HepG2 (cell line): ENCODE data around the gene HECTD4. TPM values are rescaled to one million over a fixed set of nuclear protein-coding genes. Genes with fewer than 3 reads are reported as not detected.

Source experiments
- ATAC-seq: fragments of 200-7000 bp; cut with Tn5 transposase; 3 replicates; pipeline ENCODE4 v1.9.1; 2020; ENCODE audit warnings: mild to moderate bottlenecking, moderate library complexity
- BruUV-seq: library from RNA; stranded (reverse); fragments of 400-500 nt; replicated peaks from 2 replicates; lab custom pipeline; 2021; lab: Mats Ljungman, UMichigan
- CTCF ChIA-PET: fragments of 300-600 bp; formaldehyde crosslinking; extraction: SDS; loops from one replicate; lab custom pipeline; 2021; ENCODE audit warnings: low total read pairs, inconsistent platforms, low intra/inter-chr PET ratio; lab: Yijun Ruan, JAX
- POLR2A ChIA-PET: fragments of 350-600 bp; sonication (Branson Sonifier 250); formaldehyde crosslinking; loops from one replicate; lab custom pipeline; 2020; ENCODE audit warnings: antibody characterized with exemption, inconsistent platforms; lab: Yijun Ruan, JAX
- DNase-seq: peaks from one replicate; pipeline ENCODE4 v3.0.0-alpha.2; 2015; ENCODE audit warnings: low spot score
- FAIRE-seq: peaks from 3 replicates; lab custom pipeline; 2011; peaks lifted over from hg19 to GRCh38; lab: Jason Lieb, UNC
- H2AFZ ChIP-seq: one replicate; pipeline ENCODE4 v1.6.1; 2011; ENCODE audit warnings: low read length, inconsistent platforms
- H3K27ac ChIP-seq: fragments of 300-600 bp; 3 replicates; pipeline ENCODE4 v1.8.0; 2011; ENCODE audit warnings: mixed run types, mild to moderate bottlenecking, mixed read lengths, low read length, inconsistent platforms; ENCODE audit not compliant: insufficient read depth; ENCODE audit errors: extremely low read length
- H3K27me3 ChIP-seq, 2 experiments: fragments of 200-600 bp in 1 of 2; 2 replicates in 1 of 2; 3 replicates in 1 of 2; pipeline versions ENCODE4 v1.6.0 to v1.8.0; 2011; ENCODE audit warnings: low read length in 2 of 2, mild to moderate bottlenecking in 2 of 2, moderate library complexity in 2 of 2, inconsistent platforms in 1 of 2; ENCODE audit not compliant: insufficient read depth in 2 of 2, control insufficient read depth in 1 of 2
- H3K36me3 ChIP-seq, 2 experiments: fragments of 200-600 bp in 1 of 2; replicated peaks in 1 of 2; 2 replicates in 1 of 2; 3 replicates in 1 of 2; pipeline versions ENCODE4 v1.5.1 to v1.8.0; 2011; ENCODE audit warnings: low read length in 2 of 2, inconsistent platforms in 1 of 2; ENCODE audit not compliant: insufficient read depth in 2 of 2, control insufficient read depth in 1 of 2
- H3K4me1 ChIP-seq: 2 replicates; pipeline ENCODE4 v1.5.1; 2012; ENCODE audit warnings: low read length, inconsistent platforms; ENCODE audit not compliant: insufficient read depth
- H3K4me2 ChIP-seq: 2 replicates; pipeline ENCODE4 v1.6.0; 2011; ENCODE audit warnings: low read depth, low read length, inconsistent platforms
- H3K4me3 ChIP-seq, 3 experiments: fragments of 200-600 bp in 1 of 3; sonication (generic), shearing (Covaris generic) in 1 of 3; replicated peaks in 1 of 3; 2 replicates each; pipeline ENCODE4 v1.5.1; 2011 to 2016; ENCODE audit warnings: low read length in 3 of 3, inconsistent platforms in 2 of 3, low read depth in 2 of 3, mild to moderate bottlenecking in 2 of 3, control low read depth in 1 of 3, mixed read lengths in 1 of 3; ENCODE audit not compliant: insufficient read depth in 1 of 3
- H3K79me2 ChIP-seq: one replicate; pipeline ENCODE4 v1.6.1; 2011; ENCODE audit warnings: low read length, inconsistent platforms; ENCODE audit not compliant: insufficient read depth
- H3K9ac ChIP-seq: 2 replicates; pipeline ENCODE4 v1.6.0; 2011; ENCODE audit warnings: mild to moderate bottlenecking, low read depth, low read length, inconsistent platforms; ENCODE audit not compliant: insufficient read depth
- H3K9me3 ChIP-seq: 2 replicates; pipeline ENCODE4 v1.5.1; 2012; ENCODE audit warnings: mild to moderate bottlenecking, low read length
- H4K20me1 ChIP-seq: 2 replicates; pipeline ENCODE4 v1.6.0; 2011; ENCODE audit warnings: inconsistent platforms, mild to moderate bottlenecking, low read length, moderate library complexity; ENCODE audit not compliant: insufficient read depth
- NCOA1 ChIP-seq: sonication (generic); formaldehyde crosslinking; IDR thresholded peaks from 2 replicates; pipeline ENCODE4 v1.9.0; 2021; ENCODE audit warnings: missing genetic modification reagents
- NR2F6 ChIP-seq, 2 experiments: IDR thresholded peaks; 2 replicates each; pipeline ENCODE4 v1.6.1; 2016; ENCODE audit warnings: antibody characterized with exemption in 1 of 2, mild to moderate bottlenecking in 1 of 2
- RARG ChIP-seq: sonication (generic); formaldehyde crosslinking; IDR thresholded peaks from 2 replicates; pipeline ENCODE4 v1.4.0; 2020; ENCODE audit warnings: low read depth, mild to moderate bottlenecking, missing genetic modification reagents
- SRSF1 ChIP-seq: fragments of 200-400 bp; formaldehyde crosslinking; optimal IDR thresholded peaks from 2 replicates; pipeline ENCODE3; 2017; ENCODE audit warnings: mild to moderate bottlenecking, low read depth, low read length, moderate library complexity
- SRSF4 ChIP-seq: fragments of 200-400 bp; formaldehyde crosslinking; IDR thresholded peaks from one replicate; pipeline ENCODE4 v1.6.1; 2018; ENCODE audit warnings: mild to moderate bottlenecking, low read depth, low read length, moderate library complexity; ENCODE audit not compliant: poor library complexity, severe bottlenecking
- TCF7 ChIP-seq: sonication (generic); IDR thresholded peaks from 2 replicates; pipeline ENCODE4 v1.6.1; 2016; ENCODE audit warnings: antibody characterized with exemption, low read depth
- XRCC5 ChIP-seq: fragments of 200-400 bp; formaldehyde crosslinking; optimal IDR thresholded peaks from 2 replicates; pipeline ENCODE3; 2017; ENCODE audit warnings: mild to moderate bottlenecking, low read length
- ZFP36L1 ChIP-seq: sonication (generic); formaldehyde crosslinking; IDR thresholded peaks from 2 replicates; pipeline ENCODE4 v1.8.0; 2022; ENCODE audit warnings: mild to moderate bottlenecking, missing genetic modification reagents, moderate library complexity
- ZNF367 ChIP-seq: sonication (generic); formaldehyde crosslinking; IDR thresholded peaks from 2 replicates; pipeline ENCODE4 v1.4.0; 2020; ENCODE audit warnings: missing genetic modification reagents, borderline replicate concordance
- ZNF792 ChIP-seq: IDR thresholded peaks from 2 replicates; pipeline ENCODE4 v1.6.1; 2016
- ZSCAN22 ChIP-seq: sonication (generic); formaldehyde crosslinking; IDR thresholded peaks from 2 replicates; pipeline ENCODE4 v1.4.0; 2020; ENCODE audit warnings: mild to moderate bottlenecking, missing genetic modification reagents
- WGBS: methylation state at CpG from one replicate; pipeline ENCODE4 v1.1.6; 2017; ENCODE audit warnings: low lambda C conversion rate; 5-methylcytosine and 5-hydroxymethylcytosine counted together
- in situ Hi-C: cut with HindIII; loops from 2 replicates; pipeline ENCODE4 v1.10.0; 2017; ENCODE audit warnings: low pct_unique_long_range_greater_than_20kb; ENCODE audit not compliant: extremely low pct_ligation_motif_present
- intact Hi-C: fragments of 100-400 bp; cut with micrococcal nuclease; formaldehyde crosslinking; loops from one replicate; pipeline ENCODE4 v1.10.0; 2022; ENCODE audit not compliant: unreplicated experiment
- polyA plus RNA-seq, 8 experiments: library from polyadenylated mRNA; depleted of rRNA in 3 of 8; stranded (reverse) in 7 of 8; unstranded in 1 of 8; fragments of >200 nt; fragmentation: Illumina TruSeq in 4 of 8; extraction: Trizol in 4 of 8; gene quantifications; 2 replicates each; pipeline versions ENCODE4 v1.2.1 to v1.2.3, GENCODE V29; 2011 to 2016; ENCODE audit warnings: low read depth in 4 of 8, missing spikeins in 1 of 8, mixed read lengths in 1 of 8; ENCODE audit not compliant: insufficient read depth in 1 of 8
- total RNA-seq, 5 experiments: library from RNA; depleted of rRNA; stranded (reverse); fragments of >200 nt; fragmentation: Illumina TruSeq; extraction: Trizol; gene quantifications; 2 replicates each; pipeline ENCODE4 v1.2.3, GENCODE V29; 2016; ENCODE audit warnings: low read depth in 1 of 5
- TF ChIP-seq, protein P1 (sequence below): sonication (generic); formaldehyde crosslinking; IDR thresholded peaks from 2 replicates; pipeline ENCODE4 v1.5.0; 2020; ENCODE audit warnings: missing genetic modification reagents
- TF ChIP-seq, protein P2 (sequence below): sonication (generic); formaldehyde crosslinking; IDR thresholded peaks from 2 replicates; pipeline ENCODE4 v1.4.0; 2020; ENCODE audit warnings: missing genetic modification reagents, borderline replicate concordance
- TF ChIP-seq, protein P3 (sequence below): sonication (generic); formaldehyde crosslinking; IDR thresholded peaks from 2 replicates; pipeline ENCODE4 v1.5.1; 2020; ENCODE audit warnings: mild to moderate bottlenecking, missing genetic modification reagents

Gene HECTD4
- total and polyA plus RNA-seq, 2 of the 13 experiments (the other 11 are each of a cell fraction or from before 2014, with no cell fraction given): 9.0 to 11.4 TPM

- intact Hi-C loops: loop anchor here (5.0 kb wide), 1 partner anchor 58 kb away; no protein-coding TSS in a partner anchor
- in situ Hi-C loops: loop anchor here (5.0 kb wide), 1 partner anchor 58 kb away; no protein-coding TSS in a partner anchor
- DNase-seq (no peak), FAIRE-seq (no peak), ATAC-seq (no peak)
- 90% methylated on average over 7 of the region's 7 CpGs for WGBS
- H3K4me1 ChIP-seq: no peaks in the 10 kb centered on the region
- H3K27ac ChIP-seq: no peak overlapping the region
- H3K9ac ChIP-seq: no peak overlapping the region
- no peaks in the 10 kb centered on the region for H3K79me2 ChIP-seq
- H3K27me3 ChIP-seq: no peaks in the 10 kb centered on the region
- CTCF ChIA-PET: interaction anchor here (1.2 kb wide), 1 partner anchor 61 kb away, joined by 3 read pairs; the partner anchor contains the start of gene NAA25
- H3K36me3 ChIP-seq: peaks cover 0 to 6% of the 10 kb centered on the region in 2 experiments; a peak in 2 of 5 replicates
- H3K4me3 ChIP-seq: no peak overlapping the region
- POLR2A ChIA-PET: no interaction called here
- no peak overlapping the region for H2AFZ ChIP-seq
- BruUV-seq: no TSS peak
- H3K4me2 ChIP-seq: no peak overlapping the region
- no peaks in the 10 kb centered on the region for H4K20me1 ChIP-seq
- no peaks in the 10 kb centered on the region for H3K9me3 ChIP-seq
- TF ChIP-seq NCOA1 (CRISPR knock-in tag) (no peak), SRSF1 (no peak), ZFP36L1 (no peak), ZNF792 (CRISPR knock-in tag) (no peak), SRSF4 (no peak), RARG (no peak), XRCC5 (no peak), NR2F6 (IDR thresholded peaks at IDR 0.05) (no peak), NR2F6 (CRISPR knock-in tag; IDR thresholded peaks at IDR 0.05) (no peak), TCF7 (no peak), ZSCAN22 (no peak), ZNF367 (no peak)
- TF ChIP-seq, protein P1, sequence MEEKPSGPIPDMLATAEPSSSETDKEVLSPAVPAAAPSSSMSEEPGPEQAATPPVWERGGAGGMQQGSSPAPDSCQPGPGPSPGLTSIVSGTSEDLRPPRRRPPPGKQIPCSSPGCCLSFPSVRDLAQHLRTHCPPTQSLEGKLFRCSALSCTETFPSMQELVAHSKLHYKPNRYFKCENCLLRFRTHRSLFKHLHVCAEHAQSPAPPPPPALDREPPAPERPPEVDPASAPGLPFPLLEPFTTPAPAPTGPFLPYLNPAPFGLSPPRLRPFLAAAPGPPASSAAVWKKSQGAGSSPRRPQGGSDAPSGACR (CRISPR knock-in tag): no peak
- TF ChIP-seq, protein P2, sequence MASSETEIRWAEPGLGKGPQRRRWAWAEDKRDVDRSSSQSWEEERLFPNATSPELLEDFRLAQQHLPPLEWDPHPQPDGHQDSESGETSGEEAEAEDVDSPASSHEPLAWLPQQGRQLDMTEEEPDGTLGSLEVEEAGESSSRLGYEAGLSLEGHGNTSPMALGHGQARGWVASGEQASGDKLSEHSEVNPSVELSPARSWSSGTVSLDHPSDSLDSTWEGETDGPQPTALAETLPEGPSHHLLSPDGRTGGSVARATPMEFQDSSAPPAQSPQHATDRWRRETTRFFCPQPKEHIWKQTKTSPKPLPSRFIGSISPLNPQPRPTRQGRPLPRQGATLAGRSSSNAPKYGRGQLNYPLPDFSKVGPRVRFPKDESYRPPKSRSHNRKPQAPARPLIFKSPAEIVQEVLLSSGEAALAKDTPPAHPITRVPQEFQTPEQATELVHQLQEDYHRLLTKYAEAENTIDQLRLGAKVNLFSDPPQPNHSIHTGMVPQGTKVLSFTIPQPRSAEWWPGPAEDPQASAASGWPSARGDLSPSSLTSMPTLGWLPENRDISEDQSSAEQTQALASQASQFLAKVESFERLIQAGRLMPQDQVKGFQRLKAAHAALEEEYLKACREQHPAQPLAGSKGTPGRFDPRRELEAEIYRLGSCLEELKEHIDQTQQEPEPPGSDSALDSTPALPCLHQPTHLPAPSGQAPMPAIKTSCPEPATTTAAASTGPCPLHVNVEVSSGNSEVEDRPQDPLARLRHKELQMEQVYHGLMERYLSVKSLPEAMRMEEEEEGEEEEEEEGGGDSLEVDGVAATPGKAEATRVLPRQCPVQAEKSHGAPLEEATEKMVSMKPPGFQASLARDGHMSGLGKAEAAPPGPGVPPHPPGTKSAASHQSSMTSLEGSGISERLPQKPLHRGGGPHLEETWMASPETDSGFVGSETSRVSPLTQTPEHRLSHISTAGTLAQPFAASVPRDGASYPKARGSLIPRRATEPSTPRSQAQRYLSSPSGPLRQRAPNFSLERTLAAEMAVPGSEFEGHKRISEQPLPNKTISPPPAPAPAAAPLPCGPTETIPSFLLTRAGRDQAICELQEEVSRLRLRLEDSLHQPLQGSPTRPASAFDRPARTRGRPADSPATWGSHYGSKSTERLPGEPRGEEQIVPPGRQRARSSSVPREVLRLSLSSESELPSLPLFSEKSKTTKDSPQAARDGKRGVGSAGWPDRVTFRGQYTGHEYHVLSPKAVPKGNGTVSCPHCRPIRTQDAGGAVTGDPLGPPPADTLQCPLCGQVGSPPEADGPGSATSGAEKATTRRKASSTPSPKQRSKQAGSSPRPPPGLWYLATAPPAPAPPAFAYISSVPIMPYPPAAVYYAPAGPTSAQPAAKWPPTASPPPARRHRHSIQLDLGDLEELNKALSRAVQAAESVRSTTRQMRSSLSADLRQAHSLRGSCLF (CRISPR knock-in tag): no peak
- TF ChIP-seq, protein P3, sequence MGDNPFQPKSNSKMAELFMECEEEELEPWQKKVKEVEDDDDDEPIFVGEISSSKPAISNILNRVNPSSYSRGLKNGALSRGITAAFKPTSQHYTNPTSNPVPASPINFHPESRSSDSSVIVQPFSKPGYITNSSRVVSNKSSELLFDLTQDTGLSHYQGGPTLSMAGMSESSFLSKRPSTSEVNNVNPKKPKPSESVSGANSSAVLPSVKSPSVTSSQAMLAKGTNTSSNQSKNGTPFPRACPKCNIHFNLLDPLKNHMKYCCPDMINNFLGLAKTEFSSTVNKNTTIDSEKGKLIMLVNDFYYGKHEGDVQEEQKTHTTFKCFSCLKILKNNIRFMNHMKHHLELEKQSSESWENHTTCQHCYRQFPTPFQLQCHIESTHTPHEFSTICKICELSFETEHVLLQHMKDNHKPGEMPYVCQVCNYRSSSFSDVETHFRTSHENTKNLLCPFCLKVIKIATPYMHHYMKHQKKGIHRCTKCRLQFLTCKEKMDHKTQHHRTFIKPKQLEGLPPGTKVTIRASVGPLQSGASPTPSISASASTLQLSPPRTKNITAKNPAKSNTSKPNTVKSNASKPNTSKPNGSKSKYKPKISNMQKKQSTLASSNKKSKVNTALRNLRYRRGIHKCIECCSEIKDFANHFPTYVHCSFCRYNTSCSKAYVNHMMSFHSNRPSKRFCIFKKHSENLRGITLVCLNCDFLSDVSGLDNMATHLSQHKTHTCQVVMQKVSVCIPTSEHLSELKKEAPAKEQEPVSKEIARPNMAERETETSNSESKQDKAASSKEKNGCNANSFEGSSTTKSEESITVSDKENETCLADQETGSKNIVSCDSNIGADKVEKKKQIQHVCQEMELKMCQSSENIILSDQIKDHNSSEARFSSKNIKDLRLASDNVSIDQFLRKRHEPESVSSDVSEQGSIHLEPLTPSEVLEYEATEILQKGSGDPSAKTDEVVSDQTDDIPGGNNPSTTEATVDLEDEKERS: no peak
Observed at GRCh38 chr12:112169966-112170365, 212.3 kb downstream of the HECTD4 start.
